Neural cell (in vitro differentiated cells): ENCODE data around the gene TRIM23.

Experiments used
- EP300 ChIP-seq: fragments of 450-650 bp; conservative IDR thresholded peaks from 2 replicates; pipeline ENCODE4 v1.6.1; 2014; ENCODE audit warnings: antibody characterized with exemption, mild to moderate bottlenecking, moderate library complexity; ENCODE audit not compliant: poor library complexity, severe bottlenecking
- EZH2 ChIP-seq: fragments of 200-600, 300-800 bp; shearing (Covaris generic), sonication (generic); IDR thresholded peaks from 2 replicates; pipeline ENCODE4 v1.6.1; 2014; ENCODE audit warnings: antibody characterized with exemption, low read length, borderline replicate concordance, mild to moderate bottlenecking; ENCODE audit not compliant: insufficient read depth, poor library complexity, severe bottlenecking
- POLR2AphosphoS5 ChIP-seq: IDR thresholded peaks from 2 replicates; pipeline ENCODE4 v1.6.1; 2012
- RAD21 ChIP-seq: fragments of 450-650 bp; conservative IDR thresholded peaks from 2 replicates; pipeline ENCODE4 v1.6.1; 2014; ENCODE audit warnings: antibody characterized with exemption, mild to moderate bottlenecking, moderate library complexity
- TAF1 ChIP-seq: IDR thresholded peaks from 2 replicates; pipeline ENCODE4 v1.6.1; 2012; ENCODE audit warnings: low read depth
- TF ChIP-seq, protein P1 (sequence below): fragments of 450-650 bp; IDR thresholded peaks from 2 replicates; pipeline ENCODE4 v1.5.1; 2014; ENCODE audit warnings: antibody characterized with exemption, mild to moderate bottlenecking, moderate library complexity; ENCODE audit not compliant: poor library complexity, severe bottlenecking
- TF ChIP-seq, protein P2 (sequence below): IDR thresholded peaks from 2 replicates; pipeline ENCODE4 v1.6.1; 2012; ENCODE audit warnings: borderline replicate concordance

DNA sequence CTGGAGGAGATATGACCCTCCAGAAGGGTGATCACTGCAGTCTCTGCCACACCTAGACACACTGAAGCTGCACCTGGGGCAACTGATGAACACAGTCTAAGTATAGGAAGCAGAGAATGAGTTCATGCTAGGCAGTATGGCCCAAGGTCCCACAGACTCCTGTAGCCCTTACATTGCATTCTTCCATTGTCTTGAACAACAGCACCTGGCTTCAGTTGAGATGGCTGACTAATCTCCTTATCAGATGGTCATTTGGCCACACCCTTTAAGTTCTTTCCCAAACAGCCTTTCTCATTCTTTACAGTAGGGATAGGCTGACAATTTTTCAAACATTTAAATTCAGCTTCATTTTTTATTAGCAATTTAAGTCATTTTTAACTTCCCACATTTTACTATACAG is 84.3 kb downstream of the TRIM23 start:
- TF ChIP-seq, protein P1, sequence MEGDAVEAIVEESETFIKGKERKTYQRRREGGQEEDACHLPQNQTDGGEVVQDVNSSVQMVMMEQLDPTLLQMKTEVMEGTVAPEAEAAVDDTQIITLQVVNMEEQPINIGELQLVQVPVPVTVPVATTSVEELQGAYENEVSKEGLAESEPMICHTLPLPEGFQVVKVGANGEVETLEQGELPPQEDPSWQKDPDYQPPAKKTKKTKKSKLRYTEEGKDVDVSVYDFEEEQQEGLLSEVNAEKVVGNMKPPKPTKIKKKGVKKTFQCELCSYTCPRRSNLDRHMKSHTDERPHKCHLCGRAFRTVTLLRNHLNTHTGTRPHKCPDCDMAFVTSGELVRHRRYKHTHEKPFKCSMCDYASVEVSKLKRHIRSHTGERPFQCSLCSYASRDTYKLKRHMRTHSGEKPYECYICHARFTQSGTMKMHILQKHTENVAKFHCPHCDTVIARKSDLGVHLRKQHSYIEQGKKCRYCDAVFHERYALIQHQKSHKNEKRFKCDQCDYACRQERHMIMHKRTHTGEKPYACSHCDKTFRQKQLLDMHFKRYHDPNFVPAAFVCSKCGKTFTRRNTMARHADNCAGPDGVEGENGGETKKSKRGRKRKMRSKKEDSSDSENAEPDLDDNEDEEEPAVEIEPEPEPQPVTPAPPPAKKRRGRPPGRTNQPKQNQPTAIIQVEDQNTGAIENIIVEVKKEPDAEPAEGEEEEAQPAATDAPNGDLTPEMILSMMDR, result no peak
- TF ChIP-seq, protein P2, sequence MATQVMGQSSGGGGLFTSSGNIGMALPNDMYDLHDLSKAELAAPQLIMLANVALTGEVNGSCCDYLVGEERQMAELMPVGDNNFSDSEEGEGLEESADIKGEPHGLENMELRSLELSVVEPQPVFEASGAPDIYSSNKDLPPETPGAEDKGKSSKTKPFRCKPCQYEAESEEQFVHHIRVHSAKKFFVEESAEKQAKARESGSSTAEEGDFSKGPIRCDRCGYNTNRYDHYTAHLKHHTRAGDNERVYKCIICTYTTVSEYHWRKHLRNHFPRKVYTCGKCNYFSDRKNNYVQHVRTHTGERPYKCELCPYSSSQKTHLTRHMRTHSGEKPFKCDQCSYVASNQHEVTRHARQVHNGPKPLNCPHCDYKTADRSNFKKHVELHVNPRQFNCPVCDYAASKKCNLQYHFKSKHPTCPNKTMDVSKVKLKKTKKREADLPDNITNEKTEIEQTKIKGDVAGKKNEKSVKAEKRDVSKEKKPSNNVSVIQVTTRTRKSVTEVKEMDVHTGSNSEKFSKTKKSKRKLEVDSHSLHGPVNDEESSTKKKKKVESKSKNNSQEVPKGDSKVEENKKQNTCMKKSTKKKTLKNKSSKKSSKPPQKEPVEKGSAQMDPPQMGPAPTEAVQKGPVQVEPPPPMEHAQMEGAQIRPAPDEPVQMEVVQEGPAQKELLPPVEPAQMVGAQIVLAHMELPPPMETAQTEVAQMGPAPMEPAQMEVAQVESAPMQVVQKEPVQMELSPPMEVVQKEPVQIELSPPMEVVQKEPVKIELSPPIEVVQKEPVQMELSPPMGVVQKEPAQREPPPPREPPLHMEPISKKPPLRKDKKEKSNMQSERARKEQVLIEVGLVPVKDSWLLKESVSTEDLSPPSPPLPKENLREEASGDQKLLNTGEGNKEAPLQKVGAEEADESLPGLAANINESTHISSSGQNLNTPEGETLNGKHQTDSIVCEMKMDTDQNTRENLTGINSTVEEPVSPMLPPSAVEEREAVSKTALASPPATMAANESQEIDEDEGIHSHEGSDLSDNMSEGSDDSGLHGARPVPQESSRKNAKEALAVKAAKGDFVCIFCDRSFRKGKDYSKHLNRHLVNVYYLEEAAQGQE, result no peak
- TF ChIP-seq TAF1 (no peak), RAD21 (no peak), EP300 (no peak), EZH2 (no peak), POLR2AphosphoS5 (no peak)
